Right lobe of liver (tissue), 4 donors: ENCODE data around the gene RFX8.

Experiments used
- POLR2A ChIP-seq: fragments of 450-650 bp; IDR thresholded peaks from one replicate; pipeline ENCODE4 v1.6.1; 2017; ENCODE audit warnings: antibody characterized with exemption, mild to moderate bottlenecking
- TF ChIP-seq, protein P1 (sequence below), 4 donors: fragments of 200-600 bp in 3 of 4; fragments of 450-650 bp in 1 of 4; IDR thresholded peaks; one replicate each; pipeline versions ENCODE4 v1.5.1 to v1.8.0; 2016 to 2022; ENCODE audit warnings: antibody characterized with exemption in 4 of 4, mild to moderate bottlenecking in 2 of 4
- donor health status: DM: no; HTN: no; CAD: no.
- donor health status: DM: no; HTN: no; CAD: no.
- donor health status: DM: no; HTN: yes; CAD: no.

DNA sequence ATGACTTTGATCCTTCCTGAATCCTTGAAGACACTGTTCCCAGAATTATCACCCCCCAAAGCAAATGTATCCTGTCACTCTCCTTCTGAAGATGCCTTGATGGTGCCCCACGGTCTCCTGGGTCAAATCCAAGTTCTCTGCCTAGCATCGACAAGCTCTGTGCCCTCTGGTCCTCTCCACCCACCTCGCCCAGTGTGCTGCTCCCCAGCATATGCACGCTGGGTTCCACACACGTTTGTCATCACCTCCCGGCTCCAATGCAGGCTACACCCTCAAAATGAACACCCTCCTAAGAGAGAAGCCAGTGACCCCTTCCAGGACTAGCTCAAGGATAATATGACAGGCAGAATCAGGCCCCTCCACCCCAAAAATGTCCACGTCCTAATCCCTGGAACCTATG is 48.1 kb downstream of the RFX8 start:
- TF ChIP-seq, protein P1, sequence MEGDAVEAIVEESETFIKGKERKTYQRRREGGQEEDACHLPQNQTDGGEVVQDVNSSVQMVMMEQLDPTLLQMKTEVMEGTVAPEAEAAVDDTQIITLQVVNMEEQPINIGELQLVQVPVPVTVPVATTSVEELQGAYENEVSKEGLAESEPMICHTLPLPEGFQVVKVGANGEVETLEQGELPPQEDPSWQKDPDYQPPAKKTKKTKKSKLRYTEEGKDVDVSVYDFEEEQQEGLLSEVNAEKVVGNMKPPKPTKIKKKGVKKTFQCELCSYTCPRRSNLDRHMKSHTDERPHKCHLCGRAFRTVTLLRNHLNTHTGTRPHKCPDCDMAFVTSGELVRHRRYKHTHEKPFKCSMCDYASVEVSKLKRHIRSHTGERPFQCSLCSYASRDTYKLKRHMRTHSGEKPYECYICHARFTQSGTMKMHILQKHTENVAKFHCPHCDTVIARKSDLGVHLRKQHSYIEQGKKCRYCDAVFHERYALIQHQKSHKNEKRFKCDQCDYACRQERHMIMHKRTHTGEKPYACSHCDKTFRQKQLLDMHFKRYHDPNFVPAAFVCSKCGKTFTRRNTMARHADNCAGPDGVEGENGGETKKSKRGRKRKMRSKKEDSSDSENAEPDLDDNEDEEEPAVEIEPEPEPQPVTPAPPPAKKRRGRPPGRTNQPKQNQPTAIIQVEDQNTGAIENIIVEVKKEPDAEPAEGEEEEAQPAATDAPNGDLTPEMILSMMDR (IDR thresholded peaks at IDR 0.05), result no peak
- no peak for TF ChIP-seq POLR2A
